Stimulated activated CD8-positive, alpha-beta memory T cell treated with anti-CD3 and anti-CD28 coated beads, Interleukin-2, amount 100 ng/mL, for 48 hours (primary cell): ENCODE measurements around the gene SCAMP2.

ENCODE experiments used
- DNase-seq, 2 donors: peaks; one replicate each; pipeline ENCODE4 v3.0.0-alpha.2; 2020; ENCODE audit warnings: low read depth in 2 of 2

Gene SCAMP2

DNA sequence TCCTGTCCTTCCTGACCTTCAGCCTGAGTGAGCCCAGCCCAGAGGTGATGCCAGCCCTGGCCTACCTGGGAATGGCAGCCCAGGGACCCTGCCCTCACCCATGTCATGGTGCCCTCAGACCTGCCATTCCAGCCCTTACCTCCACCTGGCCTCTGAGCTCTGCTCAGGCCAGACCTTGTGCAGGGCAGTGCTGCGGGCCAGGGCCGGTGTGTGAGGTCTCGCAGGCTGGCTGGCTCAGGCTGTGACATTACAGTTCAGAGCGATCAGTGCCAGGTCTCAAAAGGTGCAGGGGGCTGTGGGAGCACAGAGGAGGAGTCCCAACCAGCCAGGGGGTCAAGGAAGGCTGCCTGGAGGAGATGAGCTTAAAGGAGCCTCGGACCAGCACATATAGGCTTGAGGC, 53.1 kb downstream of the SCAMP2 start:
- DNase-seq = no peak

DNA sequence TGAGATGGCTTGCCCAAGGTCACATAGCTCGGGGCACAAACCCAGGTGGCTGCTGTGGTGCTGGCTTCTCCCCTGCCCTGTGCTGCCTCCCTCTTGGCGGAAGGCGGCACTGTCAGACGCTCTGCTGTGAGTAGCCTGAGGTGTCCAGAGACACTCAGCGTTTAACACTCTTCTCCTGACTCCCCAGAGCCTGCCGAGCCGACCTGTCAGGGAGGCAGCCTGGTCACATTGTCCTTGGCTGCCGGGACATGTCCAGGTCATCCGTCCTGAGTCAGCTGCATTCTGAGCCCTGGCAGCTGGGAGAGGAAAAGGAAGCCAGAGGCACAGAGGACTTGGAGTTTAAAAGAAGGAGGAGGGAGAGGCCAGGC, 55.8 kb downstream of the SCAMP2 start:
- DNase-seq = no peak

DNA sequence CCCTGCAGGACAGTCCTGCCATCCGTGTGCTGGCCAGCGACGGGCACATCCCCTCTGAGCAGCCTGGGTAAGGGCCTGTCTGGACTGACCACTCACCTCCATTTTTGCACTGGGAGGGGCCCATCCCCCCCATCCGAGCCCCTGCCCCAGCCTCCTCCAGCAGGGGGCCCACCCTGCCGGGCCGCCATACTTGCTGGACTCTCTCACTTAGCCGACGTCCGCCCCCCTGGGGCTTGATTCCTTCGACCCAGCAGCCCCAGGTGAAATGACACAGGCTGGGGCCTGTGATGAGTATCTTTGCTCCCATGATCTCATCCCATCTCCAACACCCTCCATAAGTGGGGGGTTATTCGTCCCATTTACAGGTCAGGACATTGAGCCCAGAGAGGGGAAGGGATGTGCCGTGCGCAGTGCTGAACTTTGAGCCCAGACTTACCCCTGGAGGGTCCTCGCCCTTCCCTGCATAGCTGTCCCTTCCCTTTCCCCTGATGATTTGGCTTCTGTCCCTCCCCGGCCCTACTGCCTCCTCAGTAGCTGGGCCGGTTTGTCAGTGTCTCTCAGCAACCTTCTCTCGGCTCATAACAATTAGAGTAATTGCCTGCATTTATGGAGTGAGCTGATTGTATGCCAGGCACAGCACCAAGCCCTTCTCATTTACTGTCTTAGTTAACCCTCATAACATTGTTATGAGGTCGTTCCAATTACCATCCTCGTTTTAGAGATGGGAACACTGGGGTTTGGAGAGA, 56.4 kb downstream of the SCAMP2 start:
- DNase-seq = no peak

DNA sequence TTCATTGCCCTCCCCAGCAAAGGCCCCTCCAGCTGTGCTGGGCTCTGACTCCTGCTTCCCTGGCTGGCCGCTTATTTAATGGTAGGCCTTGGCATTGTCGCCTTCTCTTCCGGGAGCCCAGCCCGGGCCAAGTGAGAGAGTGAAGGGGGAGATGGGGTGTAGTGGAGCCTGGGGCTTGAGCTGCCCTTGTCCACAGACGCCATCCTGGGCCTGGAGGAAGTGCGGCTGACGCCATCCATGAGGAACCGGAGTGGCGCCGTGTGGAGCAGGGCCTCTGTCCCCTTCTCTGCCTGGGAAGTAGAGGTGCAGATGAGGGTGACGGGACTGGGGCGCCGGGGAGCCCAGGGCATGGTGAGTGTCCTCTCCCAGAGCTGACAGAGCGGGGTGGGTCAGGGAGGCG, 57.2 kb downstream of the SCAMP2 start:
- no peak for DNase-seq

DNA sequence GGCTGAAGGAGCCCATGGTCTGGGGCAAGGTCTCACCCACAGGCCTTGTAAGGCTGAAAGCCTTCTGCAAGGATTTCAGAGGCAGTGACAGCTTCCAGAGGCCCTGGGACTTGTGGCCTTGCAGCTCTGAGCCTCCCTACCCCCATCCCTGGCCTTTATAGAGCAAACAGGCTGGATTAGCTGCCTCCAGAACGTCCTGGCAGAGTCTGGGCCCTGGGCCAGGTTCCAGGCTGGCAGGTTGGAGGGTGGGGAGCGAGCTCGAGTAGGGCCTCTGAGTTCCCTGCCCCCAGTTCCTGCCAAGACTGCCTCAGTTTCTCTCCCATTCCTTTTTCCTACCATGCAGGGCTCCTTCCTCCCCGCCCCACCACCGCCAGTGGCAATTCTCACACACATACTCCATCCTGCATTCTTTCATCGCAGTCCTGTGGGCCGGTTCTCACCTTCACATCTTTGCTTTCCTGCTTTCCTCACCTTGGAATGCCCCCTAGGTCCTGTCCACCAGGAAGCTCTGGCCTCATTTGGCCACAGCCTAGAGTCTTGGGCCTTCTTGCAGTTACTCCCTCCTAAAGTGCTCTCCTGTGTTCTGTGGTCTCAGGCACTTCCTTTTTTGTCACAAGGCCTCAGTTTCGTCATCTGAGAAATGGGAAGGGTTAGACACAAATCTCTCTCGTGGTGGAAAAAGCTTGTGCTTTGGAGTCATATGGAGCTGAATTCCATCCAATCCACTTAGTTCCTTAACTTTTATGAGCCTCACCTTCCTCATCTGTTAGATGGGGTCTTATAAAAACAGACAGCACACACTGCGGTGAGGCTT, 57.8 kb downstream of the SCAMP2 start:
- no peak for DNase-seq

DNA sequence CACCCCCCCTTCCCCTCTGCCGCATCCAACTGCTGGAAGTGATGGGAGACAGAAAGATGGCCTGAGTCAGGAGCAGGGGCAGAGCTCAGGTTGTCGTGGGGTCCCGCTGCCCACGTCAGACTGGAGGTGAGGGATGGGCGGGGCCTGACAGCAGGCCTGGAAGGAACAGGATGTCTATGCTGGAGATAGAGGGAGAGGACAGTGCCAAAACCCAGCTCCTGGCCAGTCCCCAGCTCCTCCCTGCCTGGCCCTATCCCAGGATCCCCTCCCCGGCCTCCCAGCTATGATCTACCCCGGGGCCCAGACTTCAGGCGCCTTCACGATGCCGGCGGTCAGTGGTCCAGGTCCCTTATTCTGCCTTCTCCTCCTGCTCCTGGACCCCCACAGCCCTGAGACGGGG, 60.6 kb downstream of the SCAMP2 start, which contains the start of gene LMAN1L:
TSS of gene LMAN1L (plus strand) at position 303 of the 400 bp plus-strand sequence. CDS start at position 323, 20 bp downstream.
- no peak for DNase-seq

DNA sequence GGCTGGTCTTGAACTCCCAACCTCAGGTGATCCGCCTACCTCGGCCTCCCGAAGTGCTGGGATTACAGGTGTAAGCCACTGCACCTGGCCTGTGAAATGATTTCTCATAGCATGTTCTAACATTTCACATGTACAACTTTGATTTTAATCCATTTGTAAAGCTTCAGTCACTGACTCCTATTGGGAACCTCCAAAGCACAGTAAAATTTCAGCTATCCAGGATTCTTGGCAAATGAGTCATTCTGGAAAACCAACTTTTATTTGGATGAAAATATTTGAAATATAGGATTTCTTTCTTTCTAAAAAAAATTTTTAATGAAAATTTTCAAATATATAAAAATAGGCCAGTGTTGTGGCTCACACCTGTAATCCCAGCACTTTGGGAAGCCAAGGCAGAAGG, 63.2 kb downstream of the SCAMP2 start:
- DNase-seq = no peak

DNA sequence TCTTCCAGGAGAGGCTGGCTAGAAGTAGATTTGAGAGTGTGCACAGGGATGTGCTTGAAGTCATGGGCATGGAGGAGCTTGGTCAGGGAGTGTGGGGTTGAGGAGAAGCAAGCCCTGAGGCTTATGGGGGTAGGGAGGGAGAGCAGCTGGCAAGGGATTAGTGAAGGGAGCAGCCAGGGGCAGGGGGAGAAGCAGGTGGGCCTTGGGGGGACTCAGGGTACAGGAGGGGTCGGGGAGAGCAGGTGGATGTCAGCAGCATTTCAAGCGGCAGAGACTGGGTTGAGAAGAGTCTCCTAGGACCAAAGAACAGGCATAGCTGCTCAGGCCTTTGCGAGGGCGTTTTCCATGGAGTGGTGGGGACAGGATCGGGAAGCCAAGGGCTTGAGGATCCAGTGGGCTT, 63.9 kb downstream of the SCAMP2 start:
- no peak for DNase-seq

DNA sequence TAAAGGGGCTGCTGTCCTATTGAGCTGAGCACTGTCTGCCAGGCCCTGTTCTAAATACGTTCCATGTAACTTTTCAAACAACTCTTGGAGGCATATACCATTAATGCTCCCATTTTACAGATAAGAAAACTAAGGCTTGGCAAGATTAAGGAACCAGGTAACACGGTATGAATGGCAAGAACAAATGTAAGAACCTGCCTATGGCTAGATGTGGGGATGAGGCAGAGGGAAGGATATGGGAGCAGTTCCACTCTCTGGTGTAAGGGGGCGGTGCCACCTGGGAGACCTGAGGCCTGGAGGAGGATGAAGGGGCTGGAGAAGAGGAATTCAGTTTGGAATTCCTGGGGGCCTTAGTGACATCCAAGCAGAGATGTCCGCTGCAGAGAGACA, 64.3 kb downstream of the SCAMP2 start:
- no peak for DNase-seq

DNA sequence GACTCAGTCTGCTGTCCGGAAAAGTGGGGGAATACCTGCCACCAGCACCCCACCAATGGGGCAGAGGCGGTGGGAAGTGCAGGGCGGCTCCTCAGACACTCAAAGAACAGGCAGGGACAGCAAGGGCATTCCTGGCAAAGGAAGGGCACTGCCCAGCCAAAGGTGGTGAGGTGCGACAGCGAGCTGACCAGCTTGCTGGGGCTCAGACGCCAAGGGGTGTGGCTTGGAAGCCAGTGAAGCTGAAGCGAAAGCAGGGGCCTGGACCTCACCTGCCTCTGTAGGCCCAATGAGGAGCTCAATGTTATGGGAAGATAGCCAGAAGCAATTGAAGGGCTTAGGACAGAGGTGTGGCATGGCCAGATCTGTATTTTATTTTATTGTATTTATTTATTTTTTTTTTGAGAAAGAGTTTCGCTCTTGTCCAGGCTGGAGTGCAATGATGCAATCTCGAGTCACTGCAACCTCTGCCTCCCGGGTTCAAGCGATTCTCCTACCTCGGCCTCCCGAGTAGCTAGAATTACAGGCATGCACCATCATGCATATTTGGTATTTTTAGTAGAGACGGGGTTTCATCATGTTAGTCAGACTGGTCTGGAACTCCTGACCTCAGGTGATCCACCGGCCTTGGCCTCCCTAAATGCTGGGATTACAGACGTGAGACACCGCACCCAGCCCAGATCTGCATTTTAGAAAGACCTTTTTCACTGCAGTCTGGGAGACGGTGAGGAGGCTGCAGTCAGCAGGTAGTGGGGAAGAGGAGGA, 64.9 kb downstream of the SCAMP2 start:
- DNase-seq = no peak

DNA sequence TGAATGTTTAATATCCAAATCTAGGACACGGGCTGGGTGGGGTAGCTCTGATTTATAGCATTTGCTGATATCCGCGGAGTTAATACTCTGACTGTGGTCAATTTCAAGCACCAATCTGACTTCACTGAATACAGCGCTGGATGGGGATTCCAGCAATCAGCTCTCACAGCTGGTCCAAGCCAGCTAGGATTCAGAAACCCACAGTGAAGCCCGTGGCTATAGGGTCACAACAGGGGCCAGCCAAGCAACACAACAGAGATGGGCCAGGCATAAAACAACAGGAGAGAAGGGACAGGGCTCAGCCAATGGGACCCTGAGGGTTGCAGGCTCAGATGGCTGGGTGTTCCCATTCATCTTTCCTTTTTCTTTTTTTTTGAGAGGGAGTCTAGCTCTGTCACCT, 65.9 kb downstream of the SCAMP2 start:
- DNase-seq = no peak

DNA sequence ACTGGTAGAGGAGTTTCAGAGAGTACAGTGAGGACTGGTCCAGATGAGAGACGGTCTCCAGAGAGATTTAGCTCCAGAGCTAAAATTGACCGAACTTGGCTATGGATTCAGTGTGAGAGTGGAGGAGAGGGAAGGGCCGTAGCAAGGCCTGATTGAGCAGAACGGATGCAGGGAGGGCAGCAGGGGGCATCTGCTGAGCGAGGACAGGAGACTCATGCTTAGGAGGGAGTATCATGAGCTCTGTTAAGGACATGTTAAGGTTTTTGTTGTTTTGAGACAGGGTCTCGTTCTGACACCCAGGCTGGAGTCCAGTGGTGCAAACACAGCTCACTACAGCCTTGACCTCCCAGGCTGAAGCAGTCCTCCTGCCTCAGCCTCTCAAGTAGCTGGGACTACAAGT, 68.2 kb downstream of the SCAMP2 start:
- no peak for DNase-seq

DNA sequence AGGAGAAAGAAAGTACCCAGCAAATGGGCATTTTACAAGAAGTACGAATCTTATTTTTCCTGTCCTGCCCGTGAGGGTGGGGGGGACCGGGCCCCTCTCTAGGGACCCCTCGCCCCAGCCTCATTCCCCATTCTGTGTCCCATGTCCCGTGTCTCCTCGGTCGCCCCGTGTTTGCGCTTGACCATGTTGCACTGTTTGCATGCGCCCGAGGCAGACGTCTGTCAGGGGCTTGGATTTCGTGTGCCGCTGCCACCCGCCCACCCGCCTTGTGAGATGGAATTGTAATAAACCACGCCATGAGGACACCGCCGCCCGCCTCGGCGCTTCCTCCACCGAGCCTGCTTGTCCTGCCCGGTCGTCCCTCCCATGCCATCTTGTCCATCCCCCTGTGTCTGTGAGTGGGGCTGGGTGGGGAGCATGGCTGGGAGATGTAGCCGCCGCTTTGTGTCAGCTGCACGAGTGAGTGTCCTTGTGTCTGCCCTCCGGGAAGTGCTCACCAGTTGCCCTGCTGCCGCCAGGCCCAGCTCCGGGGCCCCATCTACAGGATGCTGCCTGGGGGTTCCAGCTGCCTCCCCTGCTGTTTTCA, 70.2 kb downstream of the SCAMP2 start:
- no peak for DNase-seq

DNA sequence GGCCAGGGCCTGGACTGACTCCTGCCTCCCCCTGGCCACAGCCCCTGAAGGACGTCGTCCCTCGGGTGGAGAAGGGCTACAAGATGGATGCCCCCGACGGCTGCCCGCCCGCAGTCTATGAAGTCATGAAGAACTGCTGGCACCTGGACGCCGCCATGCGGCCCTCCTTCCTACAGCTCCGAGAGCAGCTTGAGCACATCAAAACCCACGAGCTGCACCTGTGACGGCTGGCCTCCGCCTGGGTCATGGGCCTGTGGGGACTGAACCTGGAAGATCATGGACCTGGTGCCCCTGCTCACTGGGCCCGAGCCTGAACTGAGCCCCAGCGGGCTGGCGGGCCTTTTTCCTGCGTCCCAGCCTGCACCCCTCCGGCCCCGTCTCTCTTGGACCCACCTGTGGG, 70.9 kb downstream of the SCAMP2 start:
- no peak for DNase-seq

DNA sequence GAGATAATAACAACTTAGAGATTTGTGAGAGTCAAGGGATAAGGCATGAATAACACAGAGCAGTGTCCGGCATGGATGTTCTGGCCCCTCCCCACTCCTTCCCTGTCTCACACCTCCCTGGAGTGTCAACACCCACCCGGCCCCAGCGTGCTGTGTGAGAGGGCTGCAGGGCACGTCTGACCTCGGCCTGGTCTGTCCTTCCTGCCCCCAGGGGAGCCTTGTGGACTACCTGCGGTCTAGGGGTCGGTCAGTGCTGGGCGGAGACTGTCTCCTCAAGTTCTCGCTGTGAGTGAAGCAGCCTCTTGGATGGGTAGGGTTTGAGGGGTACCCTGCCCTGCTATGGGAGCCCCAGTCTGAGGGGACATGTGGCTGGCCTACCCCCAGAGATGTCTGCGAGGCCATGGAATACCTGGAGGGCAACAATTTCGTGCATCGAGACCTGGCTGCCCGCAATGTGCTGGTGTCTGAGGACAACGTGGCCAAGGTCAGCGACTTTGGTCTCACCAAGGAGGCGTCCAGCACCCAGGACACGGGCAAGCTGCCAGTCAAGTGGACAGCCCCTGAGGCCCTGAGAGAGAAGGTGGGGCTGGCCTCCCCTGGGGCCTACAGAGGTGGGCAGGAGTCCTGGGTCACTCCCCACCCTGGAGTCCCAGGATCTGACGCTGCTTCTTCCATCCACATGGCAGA, 71.7 kb downstream of the SCAMP2 start:
- no peak for DNase-seq

DNA sequence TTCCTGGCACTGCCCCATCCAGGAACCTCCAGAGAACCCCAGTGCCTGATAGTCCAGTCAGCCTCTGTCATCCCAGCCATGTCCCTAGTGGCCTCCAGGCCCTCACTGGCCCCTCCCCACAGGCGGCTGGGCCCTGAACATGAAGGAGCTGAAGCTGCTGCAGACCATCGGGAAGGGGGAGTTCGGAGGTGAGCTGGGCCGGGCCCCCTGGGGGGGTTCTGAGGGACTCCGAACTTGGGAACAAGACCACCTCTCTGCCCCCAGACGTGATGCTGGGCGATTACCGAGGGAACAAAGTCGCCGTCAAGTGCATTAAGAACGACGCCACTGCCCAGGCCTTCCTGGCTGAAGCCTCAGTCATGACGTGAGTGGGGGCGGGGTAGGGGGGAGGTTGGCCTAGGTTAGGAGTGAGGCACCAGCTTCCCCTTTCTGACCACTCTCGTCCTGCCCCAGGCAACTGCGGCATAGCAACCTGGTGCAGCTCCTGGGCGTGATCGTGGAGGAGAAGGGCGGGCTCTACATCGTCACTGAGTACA, 72.5 kb downstream of the SCAMP2 start:
- DNase-seq = no peak

DNA sequence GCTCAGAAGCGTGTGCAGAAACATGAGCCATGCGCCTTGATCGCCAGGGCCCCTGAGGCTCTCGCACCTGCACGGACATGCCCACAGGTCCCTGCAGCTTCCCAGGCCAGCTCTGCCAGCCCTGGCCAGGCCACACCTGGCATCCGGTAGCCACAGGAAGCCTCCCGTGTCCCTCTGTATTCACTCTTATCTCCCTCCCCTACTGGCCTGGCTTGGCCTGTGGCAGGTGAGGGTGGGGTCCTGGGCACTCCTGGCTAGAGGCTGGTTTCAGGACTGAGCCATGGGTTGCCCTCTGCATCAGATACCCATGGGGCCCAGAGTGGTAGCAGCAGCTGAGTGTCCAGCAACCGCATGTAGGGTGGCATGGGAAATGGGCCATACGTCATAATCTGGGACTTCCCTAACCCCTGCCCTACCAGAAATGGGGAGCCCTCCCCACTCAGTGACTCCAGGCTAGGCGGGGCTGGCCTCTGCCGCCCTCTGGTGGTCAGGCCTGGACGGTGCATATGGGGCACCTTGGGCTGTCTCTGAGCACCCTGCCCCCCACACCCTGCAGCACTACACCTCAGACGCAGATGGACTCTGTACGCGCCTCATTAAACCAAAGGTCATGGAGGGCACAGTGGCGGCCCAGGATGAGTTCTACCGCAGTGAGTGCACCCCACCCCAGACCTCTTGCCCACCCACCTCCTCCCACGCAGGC, 73.2 kb downstream of the SCAMP2 start:
- DNase-seq = peak; percentile 79 to 80

DNA sequence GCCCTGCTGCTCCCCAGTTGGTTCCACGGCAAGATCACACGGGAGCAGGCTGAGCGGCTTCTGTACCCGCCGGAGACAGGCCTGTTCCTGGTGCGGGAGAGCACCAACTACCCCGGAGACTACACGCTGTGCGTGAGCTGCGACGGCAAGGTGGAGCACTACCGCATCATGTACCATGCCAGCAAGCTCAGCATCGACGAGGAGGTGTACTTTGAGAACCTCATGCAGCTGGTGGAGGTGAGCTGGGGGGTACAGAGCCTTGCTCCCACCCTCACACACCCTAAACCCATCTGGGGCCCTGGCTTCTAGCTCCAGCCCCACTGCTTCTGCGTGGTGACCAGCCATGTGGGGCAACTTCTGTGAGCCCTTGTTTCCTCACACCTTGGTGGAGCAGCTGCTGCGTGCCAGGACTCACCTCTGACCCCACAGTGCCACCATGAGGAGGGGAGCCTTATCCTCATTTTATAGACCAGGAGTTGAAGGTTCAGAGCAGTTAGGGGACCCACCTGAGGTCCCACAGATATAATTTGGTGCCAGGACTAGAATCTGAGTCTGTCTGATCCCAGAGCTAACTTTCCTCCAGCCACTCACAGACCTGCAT, 73.8 kb downstream of the SCAMP2 start:
- no peak for DNase-seq

DNA sequence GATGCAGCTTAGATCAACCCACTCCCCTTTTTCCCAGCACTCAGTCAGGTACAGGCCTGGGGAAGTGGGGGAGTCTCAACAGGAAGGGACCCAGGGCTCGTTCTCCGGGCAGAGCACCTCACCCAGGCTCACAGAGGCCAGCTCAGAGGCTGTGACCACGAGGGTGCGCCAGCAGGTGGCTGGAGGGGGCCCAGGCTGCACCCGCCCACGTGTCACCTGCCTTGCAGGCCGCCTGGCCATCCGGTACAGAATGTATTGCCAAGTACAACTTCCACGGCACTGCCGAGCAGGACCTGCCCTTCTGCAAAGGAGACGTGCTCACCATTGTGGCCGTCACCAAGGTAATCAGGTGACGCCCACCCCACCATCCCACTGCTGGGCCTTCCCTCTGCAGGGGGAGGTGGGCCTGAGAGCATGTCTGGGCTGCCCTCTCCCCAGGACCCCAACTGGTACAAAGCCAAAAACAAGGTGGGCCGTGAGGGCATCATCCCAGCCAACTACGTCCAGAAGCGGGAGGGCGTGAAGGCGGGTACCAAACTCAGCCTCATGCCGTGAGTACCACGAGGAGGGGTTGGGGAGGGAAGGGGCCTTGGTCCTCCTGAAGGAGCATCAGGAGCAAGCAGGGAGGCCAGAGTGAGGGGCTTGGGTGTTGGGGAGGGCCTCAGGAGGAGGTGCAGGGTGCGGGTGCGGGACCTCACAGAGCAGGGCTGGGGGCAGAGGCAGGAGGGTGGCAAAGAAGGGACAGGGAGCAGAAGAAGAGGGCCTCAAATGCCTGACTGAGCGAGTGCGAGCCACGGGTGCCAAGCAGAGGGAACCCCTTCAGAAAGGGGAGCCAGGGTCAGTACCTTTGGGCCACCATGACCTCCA, 74.5 kb downstream of the SCAMP2 start:
- no peak for DNase-seq
